Fibroblast of the aortic adventitia (primary cell): ENCODE data around the gene CDCA5. TPM values are rescaled to one million over a fixed set of nuclear protein-coding genes. Genes with fewer than 3 reads are reported as not detected.

Experiments
- DNase-seq: peaks from one replicate; pipeline ENCODE4 v3.0.0-alpha.2; 2010; ENCODE audit warnings: low read depth
- H3K4me3 ChIP-seq: 2 replicates; pipeline ENCODE4 v1.5.1; 2011; ENCODE audit warnings: low read depth, mild to moderate bottlenecking, control low read depth, low read length, moderate library complexity
- total RNA-seq: library from RNA; depleted of rRNA; stranded (reverse); fragments of >200 nt; gene quantifications from 2 replicates; pipeline ENCODE4 v1.2.3, GENCODE V29; 2012; ENCODE audit warnings: low replicate concordance
- TF ChIP-seq, protein P1 (sequence below): IDR thresholded peaks from 2 replicates; pipeline ENCODE4 v1.5.1; 2011; ENCODE audit warnings: mild to moderate bottlenecking, low read length, control low read depth, inconsistent platforms; ENCODE audit not compliant: insufficient read depth

The CDCA5 gene
- total RNA-seq, 1 donor, result 19.3 TPM

DNA sequence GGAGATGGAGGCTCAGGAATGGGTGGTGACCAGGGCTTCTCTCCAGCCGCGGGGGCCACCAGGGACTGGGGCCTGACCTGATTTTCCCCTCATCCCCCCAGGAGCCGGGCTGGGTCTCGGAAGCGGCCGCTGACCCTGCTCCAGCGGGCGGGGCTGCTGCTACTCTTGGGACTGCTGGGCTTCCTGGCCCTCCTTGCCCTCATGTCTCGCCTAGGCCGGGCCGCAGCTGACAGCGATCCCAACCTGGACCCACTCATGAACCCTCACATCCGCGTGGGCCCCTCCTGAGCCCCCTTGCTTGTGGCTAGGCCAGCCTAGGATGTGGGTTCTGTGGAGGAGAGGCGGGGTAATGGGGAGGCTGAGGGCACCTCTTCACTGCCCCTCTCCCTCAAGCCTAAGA, 4.0 kb upstream of the CDCA5 start:
- H3K4me3 ChIP-seq, result no peak overlapping the region
- TF ChIP-seq, protein P1, sequence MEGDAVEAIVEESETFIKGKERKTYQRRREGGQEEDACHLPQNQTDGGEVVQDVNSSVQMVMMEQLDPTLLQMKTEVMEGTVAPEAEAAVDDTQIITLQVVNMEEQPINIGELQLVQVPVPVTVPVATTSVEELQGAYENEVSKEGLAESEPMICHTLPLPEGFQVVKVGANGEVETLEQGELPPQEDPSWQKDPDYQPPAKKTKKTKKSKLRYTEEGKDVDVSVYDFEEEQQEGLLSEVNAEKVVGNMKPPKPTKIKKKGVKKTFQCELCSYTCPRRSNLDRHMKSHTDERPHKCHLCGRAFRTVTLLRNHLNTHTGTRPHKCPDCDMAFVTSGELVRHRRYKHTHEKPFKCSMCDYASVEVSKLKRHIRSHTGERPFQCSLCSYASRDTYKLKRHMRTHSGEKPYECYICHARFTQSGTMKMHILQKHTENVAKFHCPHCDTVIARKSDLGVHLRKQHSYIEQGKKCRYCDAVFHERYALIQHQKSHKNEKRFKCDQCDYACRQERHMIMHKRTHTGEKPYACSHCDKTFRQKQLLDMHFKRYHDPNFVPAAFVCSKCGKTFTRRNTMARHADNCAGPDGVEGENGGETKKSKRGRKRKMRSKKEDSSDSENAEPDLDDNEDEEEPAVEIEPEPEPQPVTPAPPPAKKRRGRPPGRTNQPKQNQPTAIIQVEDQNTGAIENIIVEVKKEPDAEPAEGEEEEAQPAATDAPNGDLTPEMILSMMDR, result no peak
- no peak for DNase-seq

DNA sequence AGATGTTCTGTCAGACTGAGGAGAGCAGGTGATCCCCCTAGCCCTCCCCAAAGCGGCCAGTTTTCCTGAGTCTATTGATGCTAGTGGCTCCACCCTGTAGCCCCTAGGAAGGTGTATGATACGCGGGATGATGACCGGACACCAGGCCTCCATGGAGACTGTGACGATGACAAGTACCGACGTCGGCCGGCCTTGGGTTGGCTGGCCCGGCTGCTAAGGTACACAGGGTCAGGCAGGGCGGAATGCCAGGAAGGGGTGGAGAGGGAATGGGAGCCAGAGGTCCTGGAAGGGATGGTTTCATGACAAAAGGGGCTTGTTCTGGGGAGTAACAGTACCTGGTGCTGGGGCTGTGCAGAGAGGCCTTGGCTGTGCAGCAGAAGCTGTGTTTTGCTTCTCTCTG, 3.4 kb upstream of the CDCA5 start:
- no peak overlapping the region for H3K4me3 ChIP-seq
- TF ChIP-seq, protein P1, result no peak
- no peak for DNase-seq

DNA sequence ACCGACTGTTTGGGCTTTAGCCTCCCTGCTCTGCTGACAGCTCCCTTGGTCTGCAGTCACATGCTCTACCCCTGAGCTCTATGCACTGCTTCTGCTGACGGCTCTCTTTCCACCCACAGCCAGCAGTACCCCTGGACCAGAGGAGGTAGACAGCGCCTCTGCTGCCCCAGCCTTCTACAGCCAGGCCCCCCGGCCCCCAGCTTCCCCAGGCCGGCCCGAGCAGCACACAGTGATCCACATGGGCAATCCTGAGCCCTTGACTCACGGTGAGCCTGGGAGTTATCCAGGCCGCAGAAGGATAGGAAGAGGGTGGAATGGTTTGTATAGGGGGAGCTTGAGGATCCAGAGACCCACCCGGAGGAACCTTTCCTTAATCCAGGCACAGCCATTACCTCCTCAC, 3.0 kb upstream of the CDCA5 start:
- TF ChIP-seq, protein P1, result no peak
- no peak overlapping the region for H3K4me3 ChIP-seq
- no peak for DNase-seq

DNA sequence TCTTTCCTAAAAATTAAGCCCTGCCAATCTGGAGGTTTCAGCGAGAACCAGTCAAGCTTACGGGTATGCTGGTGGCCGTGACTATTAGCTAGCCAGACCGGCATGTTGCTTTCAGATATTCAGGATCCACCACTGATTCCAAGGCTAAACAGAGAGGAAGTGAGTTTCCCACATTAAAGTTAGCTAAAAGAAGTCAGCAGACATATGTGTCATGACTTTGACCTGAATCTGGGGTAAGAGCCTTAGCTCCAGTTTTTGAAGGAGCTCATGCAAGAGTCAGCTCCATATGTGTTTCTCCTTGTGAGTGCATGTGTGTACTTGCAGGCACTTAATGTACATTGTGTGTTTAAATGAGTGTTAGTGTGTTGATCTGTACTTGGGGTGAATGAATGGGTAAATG, 1.6 kb upstream of the CDCA5 start:
- DNase-seq, result no peak
- H3K4me3 ChIP-seq, result peak overlapping the region; percentile 95
- TF ChIP-seq, protein P1, result no peak

DNA sequence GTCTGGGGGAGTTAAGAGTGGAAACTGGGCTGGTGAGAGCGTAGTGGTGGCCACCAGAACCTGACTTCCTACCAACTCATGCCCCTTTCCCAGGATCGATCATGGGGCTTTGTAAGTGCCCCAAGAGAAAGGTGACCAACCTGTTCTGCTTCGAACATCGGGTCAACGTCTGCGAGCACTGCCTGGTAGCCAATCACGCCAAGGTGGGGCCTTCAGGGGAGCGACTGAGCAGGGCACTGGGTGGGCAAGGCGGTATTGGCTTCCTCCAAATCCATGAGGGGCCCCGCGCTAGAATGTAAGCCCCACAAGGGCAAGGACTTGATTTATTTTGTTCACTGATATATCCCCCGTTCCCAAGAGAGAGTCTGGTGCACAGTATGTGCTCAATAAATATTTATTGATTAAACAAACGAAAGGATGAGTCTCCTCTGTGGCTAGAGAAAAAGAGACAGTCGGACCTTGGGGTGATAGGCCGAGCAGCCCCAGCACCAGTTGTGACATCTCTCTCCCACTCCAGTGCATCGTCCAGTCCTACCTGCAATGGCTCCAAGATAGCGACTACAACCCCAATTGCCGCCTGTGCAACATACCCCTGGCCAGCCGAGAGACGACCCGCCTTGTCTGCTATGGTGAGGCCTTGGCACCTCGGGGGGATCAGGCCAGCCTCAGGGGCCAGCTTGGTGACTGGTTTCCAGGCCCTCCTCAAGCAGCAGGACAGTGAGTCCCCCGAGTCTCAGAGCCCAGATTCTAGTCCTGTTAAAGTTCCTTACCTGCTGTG, 947 bp upstream of the CDCA5 start:
- peak overlapping the region; percentile 95 for H3K4me3 ChIP-seq
- no peak for DNase-seq
- TF ChIP-seq, protein P1, result no peak

DNA sequence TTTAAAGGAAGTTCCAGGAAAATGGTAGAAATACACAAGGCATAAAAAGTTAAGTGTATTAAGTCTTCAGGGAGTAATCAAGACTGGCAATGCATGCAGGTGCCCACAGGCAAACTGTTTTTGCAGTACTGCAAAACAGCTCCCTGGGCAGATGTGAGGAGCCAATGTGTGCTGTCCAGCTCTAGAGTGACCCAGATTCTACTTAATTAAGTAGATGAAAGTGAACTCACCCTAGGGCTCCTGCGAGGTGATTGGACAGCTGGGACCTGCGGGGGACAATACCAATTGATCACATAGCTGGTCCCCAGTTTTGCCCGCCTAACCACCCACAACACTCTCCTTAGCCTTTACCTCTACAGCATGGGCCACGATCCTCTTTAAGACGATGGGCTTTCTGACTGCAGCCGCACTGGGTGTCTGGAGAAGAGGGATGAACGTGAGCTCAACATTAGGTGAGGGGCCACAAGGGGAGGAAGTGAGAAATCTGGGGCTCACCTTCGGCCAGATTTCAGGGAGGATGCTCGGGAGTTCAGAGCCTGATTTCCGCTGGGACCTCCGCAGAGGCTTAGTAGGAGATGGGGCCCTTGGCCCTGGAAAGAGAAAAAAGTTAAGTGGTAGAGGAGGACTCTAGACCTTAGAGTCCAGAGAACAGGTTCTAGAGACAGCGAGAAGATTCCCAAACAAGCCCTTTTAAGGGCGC, 556 bp downstream of the CDCA5 start:
- H3K4me3 ChIP-seq, result peak overlapping the region; percentile 95
- TF ChIP-seq, protein P1, result no peak
- no peak for DNase-seq
